NCI-H82 treated with DMSO at 0.1 percent for 48 hours (cell line): ENCODE measurements around the gene ADCY9.

ENCODE experiments used
- DNase-seq: peaks from one replicate; lab custom pipeline; 2025; ENCODE audit not compliant: unreplicated experiment; lab: John Stamatoyannopoulos, UW

The ADCY9 gene

GRCh38 chr16:3924763-3925162, 191.5 kb downstream of the ADCY9 start:
- no peak for DNase-seq

- no peak for DNase-seq
These were observed 194.0 kb downstream of the ADCY9 start for GRCh38 chr16:3922241-3922640.

- DNase-seq: no peak
These were observed 196.0 kb downstream of the ADCY9 start for GRCh38 chr16:3920206-3920605.

GRCh38 chr16:3919413-3919812, 196.8 kb downstream of the ADCY9 start:
- no peak for DNase-seq

- DNase-seq: no peak
These were observed 200.6 kb downstream of the ADCY9 start for GRCh38 chr16:3915426-3916260.

- no peak for DNase-seq
These were observed 203.3 kb downstream of the ADCY9 start for GRCh38 chr16:3912897-3913296.
